ENCODE results near the gene THADA.

The THADA gene

GRCh38 chr2:43321446-43321845 is 274.4 kb downstream of the THADA start:
- no peak for DNase-seq

GRCh38 chr2:43319541-43319940 is 276.3 kb downstream of the THADA start:
- DNase-seq = no peak

GRCh38 chr2:43318791-43319190 is 277.0 kb downstream of the THADA start:
- no peak for DNase-seq

- DNase-seq = no peak
Observed at GRCh38 chr2:43317680-43318079, 278.2 kb downstream of the THADA start.

- no peak for DNase-seq
Observed at GRCh38 chr2:43317194-43317593, 278.6 kb downstream of the THADA start.

GRCh38 chr2:43315482-43315881 is 280.4 kb downstream of the THADA start:
- no peak for DNase-seq

- DNase-seq = no peak
Observed at GRCh38 chr2:43314299-43314927, 281.4 kb downstream of the THADA start.

GRCh38 chr2:43313642-43314017 is 282.2 kb downstream of the THADA start:
- no peak for DNase-seq

GRCh38 chr2:43312755-43313641 is 282.8 kb downstream of the THADA start:
- no peak for DNase-seq

GRCh38 chr2:43311276-43311675 is 284.6 kb downstream of the THADA start:
- no peak for DNase-seq

- no peak for DNase-seq
Observed at GRCh38 chr2:43309935-43310334, 285.9 kb downstream of the THADA start.

GRCh38 chr2:43307973-43308372 is 287.9 kb downstream of the THADA start:
- DNase-seq = no peak

- DNase-seq = no peak
Observed at GRCh38 chr2:43307046-43307445, 288.8 kb downstream of the THADA start.

- DNase-seq = no peak
Observed at GRCh38 chr2:43306197-43306596, 289.6 kb downstream of the THADA start.

- peak; percentile 71 for DNase-seq
Observed at GRCh38 chr2:43305517-43305916, 290.3 kb downstream of the THADA start.

GRCh38 chr2:43305012-43305411 is 290.8 kb downstream of the THADA start:
- peak; percentile 62 for DNase-seq

GRCh38 chr2:43303889-43304288 is 291.9 kb downstream of the THADA start:
- DNase-seq = no peak

- no peak for DNase-seq
Observed at GRCh38 chr2:43302961-43303494, 292.8 kb downstream of the THADA start.

- DNase-seq = no peak
Observed at GRCh38 chr2:43302182-43302960, 293.5 kb downstream of the THADA start.

GRCh38 chr2:43300781-43301583 is 294.9 kb downstream of the THADA start:
- DNase-seq = peak; percentile 55

- DNase-seq = no peak
Observed at GRCh38 chr2:43300222-43300621, 295.6 kb downstream of the THADA start.

GRCh38 chr2:43298500-43298899 is 297.3 kb downstream of the THADA start:
- DNase-seq = no peak
